DMS 273 (cell line): ENCODE data around the gene CDC42EP2.

Source experiments
- DNase-seq: peaks from one replicate; lab custom pipeline; 2025; ENCODE audit not compliant: unreplicated experiment; lab: John Stamatoyannopoulos, UW

CDC42EP2 gene, protein sequence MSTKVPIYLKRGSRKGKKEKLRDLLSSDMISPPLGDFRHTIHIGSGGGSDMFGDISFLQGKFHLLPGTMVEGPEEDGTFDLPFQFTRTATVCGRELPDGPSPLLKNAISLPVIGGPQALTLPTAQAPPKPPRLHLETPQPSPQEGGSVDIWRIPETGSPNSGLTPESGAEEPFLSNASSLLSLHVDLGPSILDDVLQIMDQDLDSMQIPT

DNA sequence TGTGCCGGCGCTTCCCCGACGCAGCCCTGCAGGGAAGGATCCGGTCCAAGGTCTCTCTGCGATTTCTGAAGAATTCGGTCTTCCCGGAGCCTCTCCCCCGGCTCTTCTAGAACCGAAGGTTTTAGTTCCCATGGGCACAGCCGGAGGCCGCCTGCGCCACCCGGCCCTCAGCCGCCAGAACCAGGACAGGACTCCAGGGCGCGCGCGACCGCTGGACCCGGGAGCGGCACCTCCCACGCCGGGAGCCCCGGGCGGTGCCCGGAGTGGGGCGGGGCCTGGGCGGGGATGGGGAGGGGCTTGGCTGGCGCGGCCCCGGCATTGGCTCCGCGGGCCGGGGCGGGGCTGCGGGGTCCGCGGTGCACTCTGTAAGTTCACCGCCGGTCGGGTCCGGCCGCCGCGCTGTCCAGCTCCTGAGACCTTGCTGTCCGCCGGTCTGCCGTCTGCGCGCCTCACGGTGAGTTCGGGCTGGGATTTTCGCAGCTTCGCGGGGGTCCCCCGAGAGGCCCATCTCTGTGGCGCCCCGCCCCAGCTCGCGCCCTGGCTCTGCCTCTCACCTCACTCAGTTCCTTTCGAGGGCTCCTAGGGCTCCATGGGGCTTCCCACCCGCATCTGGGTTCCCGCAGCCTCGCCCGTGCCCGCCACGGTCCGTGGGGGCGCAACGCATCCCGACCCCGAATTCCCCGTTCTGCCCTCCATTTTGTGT is at the start of gene CDC42EP2:
Gene CDC42EP2, plus strand, starts transcription at position 366 of the 703 bp plus-strand sequence. CDS start 6,033 bp downstream, outside the sequence.
- peak; percentile 82 for DNase-seq

DNA sequence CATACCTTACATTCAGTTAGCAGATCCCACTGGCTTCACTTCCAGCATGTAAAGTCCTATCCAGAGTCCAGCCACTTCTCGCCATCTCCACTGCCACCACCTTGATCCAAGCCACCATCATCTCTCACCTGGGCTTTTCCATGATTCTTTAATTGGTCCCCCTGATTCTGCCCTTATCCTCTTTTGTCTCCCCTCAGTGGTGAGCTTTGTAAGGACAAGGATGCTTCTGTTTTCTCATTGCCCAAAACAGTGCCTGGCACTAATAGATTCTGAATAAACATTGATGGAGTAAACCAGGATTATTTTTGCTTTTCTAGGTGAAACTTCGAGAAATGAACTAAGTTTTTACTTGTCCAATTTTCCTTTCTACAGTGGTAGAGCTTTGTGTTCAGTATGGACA is 48.5 kb upstream of the CDC42EP2 start:
- no peak for DNase-seq

DNA sequence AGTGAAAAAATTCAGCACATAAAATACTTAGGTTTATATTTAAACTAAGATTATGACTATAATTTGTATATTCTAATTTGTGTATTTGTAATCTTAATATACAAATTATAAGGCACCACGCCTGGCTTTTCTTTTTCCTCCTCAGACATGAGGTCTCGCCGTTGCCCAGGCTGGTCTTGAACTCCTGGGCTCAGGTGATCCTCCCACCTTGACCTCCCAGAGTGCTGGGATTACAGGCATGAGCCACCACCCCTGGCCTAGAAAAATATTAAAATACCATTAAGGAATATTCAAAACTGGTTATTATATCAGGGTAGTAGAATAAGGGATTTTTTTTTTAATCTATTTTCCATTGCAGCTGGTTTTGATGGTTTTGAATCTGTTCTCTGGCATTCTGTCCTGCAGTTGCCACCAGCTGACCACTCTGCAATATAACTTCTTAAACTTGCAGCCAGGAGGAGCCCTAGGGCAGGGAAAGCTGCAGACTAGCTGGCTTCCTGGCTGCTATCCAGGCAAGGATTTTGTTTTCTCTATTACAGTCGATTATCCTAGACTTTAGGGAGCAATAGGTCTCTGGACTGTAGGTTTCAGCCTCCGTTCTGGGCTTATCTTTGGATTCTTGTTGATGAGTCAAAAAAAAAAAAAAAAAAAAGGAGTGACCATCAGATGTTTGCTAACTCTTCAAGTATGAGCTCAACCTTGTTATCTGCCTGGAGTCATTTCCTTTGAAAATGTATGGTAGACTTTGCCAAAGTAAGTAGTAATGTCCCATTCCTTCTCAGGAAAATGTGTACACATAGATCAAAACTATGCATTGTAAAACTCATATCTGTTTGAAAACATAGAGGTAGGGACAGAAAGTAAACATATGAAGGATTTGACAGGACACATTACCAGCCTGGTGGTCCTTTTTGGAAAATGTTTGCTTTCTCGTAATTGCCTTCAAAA is 39.7 kb upstream of the CDC42EP2 start:
- peak; percentile 85 for DNase-seq

DNA sequence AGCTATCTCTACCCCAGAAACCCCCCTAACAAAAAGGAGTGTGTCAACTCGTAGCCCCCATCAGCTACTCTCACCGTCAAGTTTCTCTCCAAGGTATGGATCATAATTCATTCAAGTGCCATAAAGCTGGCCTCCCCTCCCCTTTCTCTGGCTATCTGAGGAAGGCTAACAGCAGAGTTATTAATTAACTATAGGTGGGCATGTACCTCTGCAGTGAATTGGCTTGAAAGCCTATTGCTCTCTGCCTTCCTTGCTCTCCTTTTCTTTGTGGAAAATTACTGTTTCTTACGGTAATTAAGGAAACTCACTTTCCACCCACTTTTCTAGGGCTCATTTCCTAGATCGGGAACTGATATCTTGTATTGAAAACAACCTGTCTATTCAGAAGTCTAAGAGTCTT is 38.8 kb upstream of the CDC42EP2 start:
- DNase-seq: no peak

DNA sequence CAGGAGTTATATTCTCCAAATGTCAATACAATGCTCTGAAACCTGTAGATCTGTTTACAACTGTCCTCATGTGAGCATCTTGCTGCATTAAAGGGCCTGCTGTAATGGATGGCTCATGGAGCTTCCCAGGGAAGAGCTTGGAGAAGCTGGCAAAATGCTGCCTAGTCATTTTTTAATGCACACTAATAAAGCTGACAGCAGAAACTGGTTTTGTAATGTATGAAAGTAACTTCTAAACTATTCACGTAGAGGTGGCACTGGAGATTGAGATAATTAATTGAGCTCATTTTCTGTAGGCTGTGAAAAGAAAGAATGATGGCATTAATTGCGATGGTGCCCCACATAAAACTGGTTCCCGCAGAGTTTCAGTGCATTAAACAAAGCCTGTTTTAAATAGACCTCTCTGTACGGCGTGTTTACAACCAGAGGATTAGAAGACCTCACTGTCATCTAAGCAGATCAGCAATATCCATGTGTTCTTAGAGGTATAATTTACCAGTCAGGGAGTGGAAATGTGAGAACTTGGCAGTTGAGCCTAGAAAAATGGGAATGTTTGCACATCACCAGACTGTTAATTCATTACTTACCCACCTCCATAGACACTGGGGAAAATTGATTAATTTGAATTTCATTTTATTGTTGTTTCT is 36.9 kb upstream of the CDC42EP2 start:
- DNase-seq: no peak

DNA sequence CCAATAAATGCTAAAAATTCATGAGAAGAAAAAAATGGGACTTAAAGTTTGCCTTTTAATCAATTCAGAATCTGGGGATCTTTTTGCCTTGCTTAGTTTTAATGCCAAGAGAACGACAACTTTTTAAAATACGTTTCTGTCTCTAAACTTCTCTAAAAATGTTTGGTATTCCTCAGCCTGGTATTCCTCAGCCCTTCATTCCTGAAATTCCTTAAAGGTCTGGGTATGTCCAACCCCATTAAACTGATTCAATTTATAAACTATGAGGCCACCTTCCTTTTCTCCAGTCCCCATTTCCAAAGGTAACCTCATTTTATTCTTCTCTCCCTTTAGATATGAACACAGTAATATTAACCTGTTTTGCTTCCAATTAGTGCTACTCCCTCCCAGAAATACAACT is 36.3 kb upstream of the CDC42EP2 start:
- no peak for DNase-seq

DNA sequence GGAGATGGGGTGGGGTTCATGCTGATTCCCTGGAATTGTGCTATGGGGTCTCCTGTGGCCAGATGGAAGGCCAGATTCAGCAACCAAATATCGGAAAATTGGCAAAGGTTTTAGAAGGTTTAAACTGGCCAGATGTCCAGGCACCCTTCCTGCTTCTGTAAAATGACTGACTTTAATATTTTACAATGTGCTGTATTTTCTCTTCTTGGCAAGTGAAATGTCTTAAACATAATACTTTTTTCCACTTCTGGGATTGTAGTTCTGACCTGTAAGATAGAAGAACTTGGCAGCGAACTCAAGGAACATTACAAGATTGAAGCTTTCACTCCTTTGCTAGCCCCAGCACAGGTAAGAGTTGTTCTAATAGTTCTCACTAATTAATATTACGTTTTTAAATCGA is 35.4 kb upstream of the CDC42EP2 start:
- no peak for DNase-seq

DNA sequence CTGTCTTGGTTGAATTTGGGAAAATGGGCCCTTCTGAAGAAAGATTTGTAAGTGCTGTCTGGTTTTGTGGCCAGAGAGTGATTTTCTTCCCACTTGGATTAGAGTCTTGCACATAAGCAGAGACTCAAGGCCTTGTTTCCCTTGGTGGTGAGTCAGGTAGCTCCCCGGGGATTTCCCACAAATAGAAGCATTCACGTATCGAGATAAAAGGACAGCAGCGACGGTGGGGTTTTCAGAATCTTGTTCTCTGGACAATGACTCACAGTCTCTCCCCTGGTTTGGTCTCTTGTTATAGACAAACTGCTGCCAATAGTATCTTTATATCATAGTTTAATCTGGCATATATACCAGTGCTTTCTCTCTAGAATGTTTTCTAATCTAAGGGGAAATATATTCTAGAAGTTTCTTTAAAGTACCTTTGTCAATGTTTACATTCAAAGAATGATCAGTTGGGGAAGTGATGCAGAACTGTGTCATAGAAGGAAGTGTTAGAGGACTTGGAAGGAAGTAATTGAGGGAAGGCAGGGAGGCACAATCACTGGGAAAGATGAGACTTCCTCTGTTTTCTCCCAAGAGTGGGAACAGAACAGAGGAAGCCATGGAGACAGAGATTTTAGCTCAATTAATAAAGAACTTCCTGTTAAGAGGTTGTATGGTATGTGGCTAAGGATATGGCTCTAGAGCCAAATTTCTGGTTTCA is 34.8 kb upstream of the CDC42EP2 start:
- DNase-seq: no peak

DNA sequence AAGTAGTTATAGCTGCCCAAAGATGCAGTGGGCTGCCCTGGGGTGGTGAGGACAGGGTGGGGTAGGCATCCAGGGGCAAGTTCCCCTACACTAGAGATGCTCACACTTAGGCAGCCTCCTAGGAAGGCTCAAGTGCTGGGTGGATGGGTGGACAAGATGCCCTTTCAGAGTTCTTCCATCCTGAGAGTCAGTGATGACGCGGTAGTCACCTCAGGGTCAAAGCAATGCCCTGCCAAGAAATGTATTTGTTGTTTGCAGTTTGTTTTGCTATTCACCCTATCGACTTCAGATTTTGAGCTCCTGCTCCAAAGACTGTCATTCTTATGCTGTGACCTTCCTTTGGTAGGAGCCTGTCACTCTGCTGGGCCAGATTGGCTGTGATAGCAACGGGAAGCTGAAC is 34.0 kb upstream of the CDC42EP2 start:
- DNase-seq: no peak

DNA sequence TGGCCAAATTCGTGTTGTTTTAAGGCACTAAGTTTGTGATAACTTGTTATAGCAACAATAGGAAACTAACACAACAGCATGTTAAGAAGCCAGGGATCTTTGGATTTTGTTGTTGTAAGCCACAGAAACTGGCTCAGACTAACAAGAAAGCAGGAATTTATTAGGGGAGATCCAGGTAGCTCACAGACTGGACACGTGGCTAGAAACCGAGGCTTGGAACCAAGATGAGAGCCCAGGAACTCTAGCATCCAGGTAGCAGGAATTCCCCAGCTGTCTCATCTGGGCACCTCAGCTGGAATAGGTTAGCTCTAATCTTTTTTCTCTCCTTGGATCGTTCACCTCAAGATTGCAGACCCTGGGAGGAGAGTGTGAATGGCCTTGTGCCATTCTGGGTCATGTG is 28.0 kb upstream of the CDC42EP2 start:
- DNase-seq: no peak

DNA sequence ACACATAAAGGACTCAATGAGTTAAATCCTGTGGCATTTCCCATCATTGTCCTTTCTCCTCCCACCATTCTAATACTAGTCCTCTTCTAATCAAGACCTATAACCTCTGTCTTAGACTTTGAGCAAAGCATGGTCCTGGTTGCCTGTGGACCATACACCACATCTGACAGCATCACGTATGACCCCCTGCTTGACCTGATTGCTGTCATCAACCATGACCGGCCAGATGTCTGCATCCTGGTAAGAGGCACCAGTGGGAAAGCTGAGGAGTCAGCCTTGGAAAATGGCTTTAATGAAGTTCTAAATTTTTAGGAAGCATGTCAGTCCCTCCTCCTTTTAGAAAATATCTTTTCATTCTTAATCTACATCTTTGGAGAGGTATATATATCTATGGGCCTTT is 27.1 kb upstream of the CDC42EP2 start:
- no peak for DNase-seq

DNA sequence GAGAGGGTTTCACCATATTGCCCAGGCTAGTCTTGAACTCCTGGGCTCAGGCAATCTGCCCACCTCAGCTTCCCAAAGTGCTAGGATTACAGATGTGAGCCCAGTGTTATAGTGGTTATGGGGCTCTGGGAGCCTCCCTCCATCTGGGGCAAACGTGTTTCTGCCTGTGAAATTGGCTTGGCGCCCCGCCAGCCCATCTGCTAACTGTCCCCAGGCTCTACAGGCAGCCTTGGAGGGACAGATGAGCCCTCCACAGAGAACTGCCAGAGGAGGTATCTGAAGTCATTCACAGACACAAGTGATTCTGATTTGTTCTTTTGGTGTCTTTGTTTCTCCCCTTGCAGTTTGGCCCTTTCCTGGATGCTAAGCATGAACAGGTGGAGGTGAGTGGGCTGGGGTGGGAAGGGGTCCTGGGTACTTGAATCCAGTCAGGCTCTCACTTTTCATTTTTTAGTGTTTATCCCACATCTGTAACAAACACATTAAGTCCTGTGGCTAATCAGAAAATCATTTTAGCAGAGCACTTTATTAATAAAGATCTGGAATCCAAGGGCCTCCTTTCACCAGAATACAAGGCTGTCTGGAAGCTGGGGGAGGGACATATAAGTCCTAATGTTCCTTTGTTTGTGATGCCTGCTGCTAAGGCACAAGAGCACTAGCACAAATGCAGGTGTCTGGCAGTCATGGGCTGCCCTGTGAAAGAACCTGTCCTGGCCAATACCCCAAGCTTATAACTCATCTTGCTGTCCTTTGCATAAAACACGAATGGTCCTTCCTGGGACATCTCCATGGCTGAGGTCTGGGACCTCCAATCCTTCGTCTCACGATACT is 25.7 kb upstream of the CDC42EP2 start:
- peak; percentile 97 for DNase-seq

DNA sequence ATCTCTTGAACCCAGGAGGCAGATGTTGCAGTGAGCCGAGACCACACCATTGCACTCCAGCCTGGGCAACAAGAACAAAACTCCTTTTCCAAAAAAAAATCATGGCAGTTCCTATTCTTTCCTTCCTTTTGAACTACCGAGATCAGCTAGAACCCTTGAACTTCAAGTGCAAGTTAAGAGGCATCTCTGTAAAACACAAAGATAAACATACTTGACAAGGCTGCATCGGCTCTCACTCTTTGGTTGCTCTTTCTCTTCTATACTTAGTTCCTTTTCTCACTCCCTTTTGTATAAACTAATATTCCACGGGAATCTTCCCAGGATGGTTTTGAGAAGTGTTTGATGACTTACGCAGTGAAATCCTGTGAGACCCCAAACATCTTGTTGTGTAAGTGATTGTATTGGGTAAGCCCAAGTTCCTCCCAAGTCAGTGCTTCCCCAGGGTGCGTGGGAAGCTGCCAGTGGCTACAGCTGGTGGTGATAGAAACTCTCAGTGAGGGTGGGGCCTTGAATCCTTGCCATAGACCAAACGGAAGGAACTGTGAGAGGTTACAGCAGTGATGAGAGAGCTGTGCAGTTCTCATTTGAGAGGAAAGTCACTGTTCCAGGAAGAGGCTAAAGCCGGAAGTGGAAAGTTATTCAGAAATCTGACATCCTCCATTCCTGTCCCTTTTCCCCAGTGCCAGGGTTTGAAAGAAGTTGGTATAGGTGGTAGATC is 24.1 kb upstream of the CDC42EP2 start:
- DNase-seq: peak; percentile 77

DNA sequence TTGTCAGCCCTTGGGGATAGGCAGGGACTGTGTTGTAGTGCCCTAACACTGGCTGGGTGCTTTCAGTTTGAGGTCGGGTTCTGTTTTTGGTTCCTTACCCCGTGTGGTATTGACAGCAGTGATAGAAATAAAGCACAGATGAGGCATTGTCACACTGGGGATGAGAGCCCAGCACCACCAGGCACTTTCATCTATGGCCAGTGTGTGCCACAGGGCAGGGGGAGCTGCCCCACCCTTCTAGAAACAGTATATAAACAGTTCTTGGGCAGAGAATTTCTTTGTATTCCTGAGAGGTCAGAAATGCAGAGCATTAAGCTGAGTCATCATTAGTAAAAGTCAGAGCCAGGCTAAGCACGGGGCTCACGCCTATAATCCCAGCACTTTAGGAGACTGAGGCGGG is 23.1 kb upstream of the CDC42EP2 start:
- no peak for DNase-seq

DNA sequence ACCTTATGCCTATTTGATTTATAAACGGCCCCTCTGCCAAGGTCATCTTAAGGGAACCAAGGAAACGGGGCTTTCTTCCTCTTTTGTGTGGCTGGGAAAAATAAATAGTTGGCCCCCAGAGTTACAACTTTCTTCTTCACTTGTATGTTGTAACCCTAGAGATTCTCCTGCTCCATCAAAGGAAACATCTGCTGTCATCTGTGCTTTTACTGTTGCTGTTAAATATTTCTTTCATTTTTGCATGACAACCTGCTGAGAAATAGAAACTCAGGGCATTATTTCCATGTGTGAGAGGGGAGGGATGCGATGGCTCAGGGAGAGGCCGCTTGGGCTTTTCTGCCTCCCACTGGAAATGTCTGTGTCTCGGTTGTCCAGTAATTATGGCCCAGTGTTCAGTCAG is 21.8 kb upstream of the CDC42EP2 start:
- no peak for DNase-seq

DNA sequence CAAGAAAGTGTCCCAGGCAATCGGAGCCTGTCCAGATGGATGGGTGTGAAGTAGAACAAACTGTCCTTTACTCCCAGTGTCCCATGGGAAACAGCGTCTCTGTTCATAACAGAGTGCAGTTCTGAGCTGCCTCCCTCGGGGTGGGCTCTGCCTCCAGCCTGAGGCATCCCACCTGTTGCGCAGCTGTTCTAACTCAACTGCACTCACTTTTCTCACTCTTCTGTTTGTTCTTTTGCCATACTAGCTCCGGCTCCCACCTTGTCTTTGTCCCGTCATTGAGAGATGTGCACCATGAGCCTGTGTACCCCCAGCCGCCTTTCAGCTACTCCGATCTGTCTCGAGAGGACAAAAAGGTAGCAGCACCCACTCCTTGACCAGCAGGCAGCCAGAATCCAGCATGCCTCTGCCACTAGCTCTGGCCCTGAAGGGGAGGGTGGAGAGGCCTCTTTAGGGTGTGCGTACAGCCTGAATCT is 20.7 kb upstream of the CDC42EP2 start:
- DNase-seq: peak; percentile 31

DNA sequence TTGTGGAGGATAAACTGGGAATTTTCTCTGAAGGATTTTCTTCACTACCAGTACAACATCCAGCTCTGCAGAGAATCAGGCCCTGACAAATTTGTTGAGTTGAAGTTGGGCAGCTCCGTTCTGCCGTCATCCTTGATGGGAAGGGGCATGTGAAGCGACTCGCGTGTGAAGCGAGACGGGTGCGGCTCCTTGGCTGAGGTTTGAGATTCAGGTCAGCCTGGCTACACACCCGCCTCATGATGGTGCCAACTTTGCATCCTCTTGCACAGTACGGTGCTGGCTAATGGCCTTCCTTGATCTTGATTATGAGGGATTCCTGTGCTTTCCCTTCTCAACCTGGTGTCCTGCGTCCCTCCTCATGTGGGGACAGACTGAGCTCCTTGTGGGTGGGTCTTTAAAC is 19.7 kb upstream of the CDC42EP2 start:
- DNase-seq: no peak

DNA sequence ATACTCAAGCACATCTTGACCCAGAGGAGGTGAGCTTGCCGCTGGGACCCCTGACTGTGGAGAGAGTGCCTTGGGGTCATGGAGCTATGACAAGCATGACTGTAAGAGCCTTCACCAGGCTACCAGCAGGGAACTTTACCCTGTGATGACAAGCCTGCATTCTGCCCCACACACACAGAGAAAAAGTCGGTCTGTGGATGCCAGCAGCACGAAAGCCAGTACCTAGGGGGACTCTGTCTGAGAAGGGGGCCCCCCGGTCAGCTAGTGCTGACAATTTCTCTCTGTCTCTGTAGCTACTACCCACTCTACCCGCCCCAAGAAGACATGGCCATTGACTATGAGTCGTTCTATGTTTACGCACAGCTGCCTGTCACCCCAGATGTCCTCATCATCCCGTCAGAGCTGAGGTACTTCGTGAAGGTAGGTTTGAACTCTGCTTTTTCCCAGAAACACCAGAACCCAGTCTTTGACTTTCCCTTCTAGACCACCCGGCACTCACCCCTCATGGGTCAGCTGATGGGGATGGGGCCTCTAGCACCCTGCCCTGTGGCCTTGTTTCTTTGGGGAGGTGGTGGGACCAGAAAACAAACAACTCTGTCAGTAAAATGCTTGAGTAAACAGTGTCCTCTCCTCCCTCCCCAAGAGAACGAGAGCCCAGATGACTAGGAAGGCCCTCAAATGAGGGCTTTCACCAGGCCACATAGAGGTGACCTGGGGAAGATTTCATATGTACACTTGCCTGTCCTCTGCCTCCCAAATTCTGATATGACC is 18.9 kb upstream of the CDC42EP2 start:
- no peak for DNase-seq
